Measurements from ENCODE around the gene CFAP65. TPM values are rescaled to one million over a fixed set of nuclear protein-coding genes. Genes with fewer than 3 reads are reported as not detected.

CFAP65 gene
- total and polyA plus RNA-seq, 2 of the 13 experiments (the other 11 are each of a cell fraction or from before 2014, with no cell fraction given) = 0.05 TPM; not detected in 1

DNA sequence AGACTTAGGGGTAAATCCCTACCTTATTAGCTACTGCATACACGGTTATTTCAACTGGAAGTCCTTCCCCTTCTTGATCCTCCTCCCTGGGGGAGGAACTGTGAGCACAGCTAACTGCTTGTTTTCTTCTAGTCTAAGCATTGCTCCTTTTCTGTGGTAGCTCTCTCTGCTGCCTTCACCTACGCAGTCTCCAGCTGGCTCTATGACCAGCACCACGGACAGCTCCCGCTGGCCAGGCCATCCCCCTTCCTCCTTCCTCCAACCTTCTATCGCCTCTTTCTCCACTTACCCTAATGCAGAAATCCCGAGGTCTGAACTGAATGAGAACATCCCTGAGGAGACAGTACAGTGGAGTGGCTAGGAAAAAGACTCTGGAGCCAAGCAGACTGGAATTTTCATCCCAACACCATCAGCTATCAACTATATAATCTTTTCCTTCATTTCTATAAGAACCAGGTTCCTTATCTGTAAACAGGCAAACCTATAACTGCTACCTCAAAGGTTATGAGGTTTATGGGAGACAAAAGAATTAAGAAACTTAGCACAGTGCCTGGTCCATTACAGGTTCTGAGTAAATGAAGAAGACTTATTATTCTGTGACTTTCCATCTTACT is 4.7 kb upstream of the CFAP65 start (continued):
- TF ChIP-seq ZNF253 (CRISPR knock-in tag; IDR thresholded peaks at IDR 0.05; ENCODE audit: borderline replicate concordance) (no peak), ATF7-NPFF (CRISPR knock-in tag; IDR thresholded peaks at IDR 0.05; ENCODE audit: low read depth) (no peak), LCORL (IDR thresholded peaks at IDR 0.05) (no peak), LCORL (CRISPR knock-in tag; IDR thresholded peaks at IDR 0.05) (no peak), CSRNP2 (CRISPR knock-in tag; conservative IDR thresholded peaks at IDR 0.05; ENCODE audit: low read depth) (0 out of 2 replicates have a peak, but pooled peaks have one; percentile 36), MEF2D (CRISPR knock-in tag; IDR thresholded peaks at IDR 0.05) (no peak), SYNCRIP (IDR thresholded peaks at IDR 0.05; ENCODE audit: insufficient read depth, low read depth, low read length) (no peak), ZNF766 (CRISPR knock-in tag; IDR thresholded peaks at IDR 0.05; ENCODE audit: borderline replicate concordance) (no peak), ZNF670 (CRISPR knock-in tag; IDR thresholded peaks at IDR 0.05; ENCODE audit: borderline replicate concordance) (no peak), ZNF3 (CRISPR knock-in tag; IDR thresholded peaks at IDR 0.05) (no peak), ZNF546 (CRISPR knock-in tag; conservative IDR thresholded peaks at IDR 0.05) (no peak), ZNF691 (CRISPR knock-in tag; IDR thresholded peaks at IDR 0.05; ENCODE audit: borderline replicate concordance, low read depth) (peak; percentile 54; the same call in 1 of the 2 replicates), SNAPC2 (CRISPR knock-in tag; IDR thresholded peaks at IDR 0.05) (no peak), ZNF318 (CRISPR knock-in tag; IDR thresholded peaks at IDR 0.05) (no peak), ZNF614 (CRISPR knock-in tag; IDR thresholded peaks at IDR 0.05; ENCODE audit: borderline replicate concordance) (0 out of 2 replicates have a peak, but pooled peaks have one; percentile 58), SRF (IDR thresholded peaks at IDR 0.05; ENCODE audit: low read depth, low read length) (no peak), TBP (CRISPR knock-in tag; IDR thresholded peaks at IDR 0.05) (no peak), PATZ1 (CRISPR knock-in tag; IDR thresholded peaks at IDR 0.05) (no peak)

All from HepG2 (cell line).